HEK293T (cell line): ENCODE results near the gene IPO4.

Experiments used
- CTCF ChIA-PET: fragments of 350-600 bp; formaldehyde crosslinking; extraction: SDS; loops from one replicate; lab custom pipeline; 2021; ENCODE audit warnings: antibody characterized with exemption, inconsistent platforms; lab: Yijun Ruan, JAX
- POLR2A ChIA-PET: fragments of 350-600 bp; formaldehyde crosslinking; extraction: SDS; loops from one replicate; lab custom pipeline; 2020; ENCODE audit warnings: antibody characterized with exemption, inconsistent platforms; lab: Yijun Ruan, JAX
- DNase-seq: peaks from one replicate; pipeline ENCODE4 v3.0.0; 2012; ENCODE audit warnings: mixed read lengths; ENCODE audit errors: extremely low spot score
- ARNT ChIP-seq: fragments of 450-650 bp; IDR thresholded peaks from 2 replicates; pipeline ENCODE4 v1.6.1; 2017; ENCODE audit warnings: mild to moderate bottlenecking
- BHLHE40 ChIP-seq: fragments of 450-650 bp; IDR thresholded peaks from 2 replicates; pipeline ENCODE4 v1.6.1; 2016; ENCODE audit warnings: mild to moderate bottlenecking, moderate library complexity, borderline replicate concordance
- CTBP1 ChIP-seq: fragments of 450-650 bp; IDR thresholded peaks from 2 replicates; pipeline ENCODE4 v1.6.1; 2016; ENCODE audit warnings: borderline replicate concordance
- ELF4 ChIP-seq: fragments of 450-650 bp; IDR thresholded peaks from 2 replicates; pipeline ENCODE4 v1.6.1; 2017; ENCODE audit warnings: antibody characterized with exemption
- FOXA1 ChIP-seq: fragments of 450-650 bp; IDR thresholded peaks from 2 replicates; pipeline ENCODE4 v1.6.1; 2016; ENCODE audit warnings: mild to moderate bottlenecking
- FOXK2 ChIP-seq: fragments of 450-650 bp; IDR thresholded peaks from 2 replicates; pipeline ENCODE4 v1.6.1; 2016; ENCODE audit warnings: mild to moderate bottlenecking
- FOXM1 ChIP-seq: fragments of 450-650 bp; IDR thresholded peaks from 2 replicates; pipeline ENCODE4 v1.6.1; 2017; ENCODE audit warnings: mild to moderate bottlenecking, borderline replicate concordance
- HDGF ChIP-seq: fragments of 450-650 bp; IDR thresholded peaks from 2 replicates; pipeline ENCODE4 v1.6.1; 2017; ENCODE audit warnings: antibody characterized with exemption, borderline replicate concordance
- L3MBTL2 ChIP-seq: fragments of 450-650 bp; conservative IDR thresholded peaks from 2 replicates; pipeline ENCODE4 v1.6.1; 2016; ENCODE audit warnings: mild to moderate bottlenecking
- LEF1 ChIP-seq: fragments of 450-650 bp; IDR thresholded peaks from 2 replicates; pipeline ENCODE4 v1.6.1; 2017; ENCODE audit warnings: mild to moderate bottlenecking, borderline replicate concordance
- NFRKB ChIP-seq: fragments of 450-650 bp; IDR thresholded peaks from 2 replicates; pipeline ENCODE4 v1.6.1; 2016; ENCODE audit warnings: mild to moderate bottlenecking, moderate library complexity
- PKNOX1 ChIP-seq: fragments of 450-650 bp; IDR thresholded peaks from 2 replicates; pipeline ENCODE4 v1.6.1; 2016
- SP1 ChIP-seq: fragments of 450-650 bp; IDR thresholded peaks from 2 replicates; pipeline ENCODE4 v1.6.1; 2017
- SUZ12 ChIP-seq: fragments of 450-650 bp; IDR thresholded peaks from 2 replicates; pipeline ENCODE4 v1.6.1; 2016; ENCODE audit warnings: mild to moderate bottlenecking
- TARDBP ChIP-seq: fragments of 450-650 bp; IDR thresholded peaks from 2 replicates; pipeline ENCODE4 v1.6.1; 2016
- ZNF384 ChIP-seq: fragments of 450-650 bp; IDR thresholded peaks from 2 replicates; pipeline ENCODE4 v1.6.1; 2016

The IPO4 gene

DNA sequence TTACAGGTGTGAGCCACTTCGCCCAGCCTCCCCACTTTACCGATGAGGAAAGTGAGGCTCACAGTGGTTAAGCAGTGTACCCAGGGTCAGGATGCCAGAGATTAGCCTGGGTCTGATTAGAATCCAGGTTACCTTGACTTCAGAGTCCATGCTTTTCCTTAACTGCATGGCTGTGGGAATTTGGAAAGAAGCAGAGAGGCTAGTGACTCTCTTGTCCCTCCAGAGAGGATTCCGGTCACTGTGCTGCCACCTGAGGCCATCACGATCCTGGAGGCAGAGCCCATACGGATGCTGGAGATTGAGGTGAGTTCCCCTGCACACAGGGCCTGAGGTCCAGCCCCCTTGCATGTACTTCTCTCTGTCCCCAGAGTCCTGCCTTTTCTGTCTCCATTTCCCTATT is 12.0 kb downstream of the IPO4 start:
- no peak for DNase-seq
- POLR2A ChIA-PET: interaction anchor here (1.5 kb wide), 1 partner anchor 30 kb away, joined by 4 read pairs; the partner anchor contains the start of gene PSME2
- CTCF ChIA-PET: interaction anchor here (0.6 kb wide), 1 partner anchor 66 kb away, joined by 3 read pairs; no protein-coding TSS in a partner anchor
- TF ChIP-seq NFRKB (no peak), ARNT (no peak), ELF4 (no peak), HDGF (no peak), LEF1 (no peak), FOXM1 (no peak), CTBP1 (no peak), FOXK2 (no peak), TARDBP (no peak), SP1 (no peak), SUZ12 (no peak), ZNF384 (no peak), FOXA1 (no peak), BHLHE40 (no peak)

DNA sequence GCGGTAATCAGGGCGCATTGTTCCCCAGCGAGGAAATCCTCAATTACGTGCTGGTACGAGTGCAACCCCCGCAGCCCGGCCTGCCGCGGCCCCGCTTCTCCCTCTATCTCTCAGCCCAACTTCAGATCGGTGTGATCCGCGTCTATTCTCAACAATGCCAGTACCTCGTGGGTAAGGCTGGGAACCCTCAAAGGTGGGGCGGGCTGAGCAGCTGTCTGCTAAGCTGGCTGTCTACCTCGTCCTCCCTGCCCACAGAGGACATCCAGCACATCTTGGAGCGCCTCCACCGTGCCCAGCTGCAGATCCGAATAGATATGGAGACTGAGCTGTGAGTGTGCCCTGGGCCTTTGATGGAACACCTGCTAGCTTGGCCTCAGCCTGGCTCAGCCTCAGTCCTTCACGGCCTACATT is 15.7 kb downstream of the IPO4 start:
- no peak for TF ChIP-seq FOXM1
- TF ChIP-seq BHLHE40: no peak
- no peak for TF ChIP-seq ARNT
- TF ChIP-seq FOXK2: no peak
- no peak for TF ChIP-seq L3MBTL2
- TF ChIP-seq HDGF: no peak
- TF ChIP-seq LEF1: no peak
- TF ChIP-seq TARDBP: no peak
- DNase-seq: no peak
- CTCF ChIA-PET: interaction anchor here (0.6 to 1.5 kb wide), 2 partner anchors 11 to 29 kb away, joined by 3 to 4 read pairs; partner anchors contain the start of gene IRF9
- POLR2A ChIA-PET: interaction anchor here (1.2 kb wide), 1 partner anchor 12 kb away, joined by 3 read pairs; the partner anchor contains the start of gene IRF9

DNA sequence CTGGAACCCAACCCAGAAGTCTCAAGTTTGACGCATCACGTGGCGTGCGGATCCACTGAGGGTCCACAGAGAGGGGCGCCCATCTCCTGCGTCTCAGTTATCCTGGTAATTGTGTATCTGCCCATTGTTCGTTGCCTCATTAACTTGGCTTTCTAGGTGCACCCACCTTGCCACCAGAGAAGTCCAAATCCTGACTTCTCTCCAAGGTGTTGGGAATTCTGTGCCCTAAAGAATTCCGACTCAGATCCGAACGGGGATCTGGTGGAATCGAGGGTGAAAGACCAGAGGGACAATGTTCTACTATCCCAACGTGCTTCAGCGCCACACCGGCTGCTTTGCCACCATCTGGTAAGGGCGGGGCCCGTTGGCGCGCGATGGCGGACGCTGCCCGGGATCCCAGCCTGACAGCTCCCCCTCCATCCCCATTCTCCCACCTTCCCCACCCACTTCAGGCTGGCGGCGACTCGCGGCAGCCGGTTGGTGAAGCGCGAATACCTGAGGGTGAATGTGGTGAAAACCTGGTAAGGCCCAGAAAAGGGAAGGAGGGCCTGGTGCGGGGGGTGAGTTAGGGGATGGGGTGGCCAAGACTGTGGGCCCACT is 16.3 kb downstream of the IPO4 start:
- DNase-seq: no peak
- POLR2A ChIA-PET: no interaction called here
- TF ChIP-seq L3MBTL2 (no peak), ARNT (no peak), FOXM1 (no peak), NFRKB (no peak), BHLHE40 (no peak), ZNF384 (no peak), TARDBP (no peak), FOXA1 (no peak), HDGF (no peak), FOXK2 (no peak), ELF4 (no peak), SP1 (no peak), LEF1 (no peak)
- CTCF ChIA-PET: interaction anchor here (0.6 to 1.5 kb wide), 2 partner anchors 11 to 28 kb away, joined by 3 to 4 read pairs; partner anchors contain the start of gene IRF9

- no peak for DNase-seq
- CTCF ChIA-PET: interaction anchor here (1.5 kb wide), 1 partner anchor 10 kb away, joined by 4 read pairs; the partner anchor contains the start of gene IRF9
- TF ChIP-seq CTBP1: no peak
- no peak for TF ChIP-seq FOXA1
- TF ChIP-seq PKNOX1: no peak
- TF ChIP-seq ELF4: no peak
- TF ChIP-seq HDGF: no peak
- no peak for TF ChIP-seq LEF1
- no peak for TF ChIP-seq NFRKB
- POLR2A ChIA-PET: interaction anchor here (1.8 kb wide), 1 partner anchor 10 kb away, joined by 7 read pairs; the partner anchor contains the start of gene IRF9
These were observed 17.0 kb downstream of the IPO4 start, which contains the start of gene REC8 for GRCh38 chr14:24171422-24172260. Gene REC8, plus strand, starts transcription at chr14:24172080. Its CDS starts 473 bp downstream, at chr14:24172553.

DNA sequence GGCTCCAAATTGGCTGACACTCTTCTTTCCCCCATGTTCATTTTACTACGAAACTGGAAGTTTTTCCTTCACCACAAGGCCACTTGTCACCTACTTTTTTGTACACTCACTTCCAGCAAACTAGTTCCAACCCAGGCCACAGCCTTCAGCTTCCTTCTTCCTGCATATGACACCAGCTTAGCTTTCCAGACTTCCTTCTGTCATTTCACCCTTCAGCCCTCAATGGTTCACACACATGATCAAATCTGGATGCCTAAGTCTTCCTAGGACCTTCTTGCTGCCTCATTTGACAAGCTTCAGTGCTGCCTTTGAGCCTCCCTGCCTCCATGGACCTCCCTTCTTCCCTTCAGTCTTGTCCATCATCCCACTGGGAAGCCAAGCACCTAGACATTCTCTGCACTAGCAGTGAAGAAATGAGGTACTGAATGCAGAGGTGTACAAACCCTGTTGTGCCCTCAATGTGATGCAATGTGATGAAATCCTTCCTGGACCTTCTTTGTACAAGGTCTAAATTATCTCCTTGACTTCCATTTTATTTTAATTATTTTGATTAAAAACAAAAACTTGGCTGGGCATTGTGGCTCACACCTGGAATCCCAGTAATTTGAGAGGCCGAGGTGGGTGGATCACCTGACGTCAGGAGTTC is 21.0 kb downstream of the IPO4 start:
- no peak for TF ChIP-seq ZNF384
- no peak for TF ChIP-seq HDGF
- TF ChIP-seq PKNOX1: no peak
- TF ChIP-seq ELF4: no peak
- no peak for TF ChIP-seq SP1
- TF ChIP-seq FOXA1: no peak
- TF ChIP-seq ARNT: no peak
- TF ChIP-seq FOXK2: no peak
- no peak for TF ChIP-seq TARDBP
- no peak for TF ChIP-seq SUZ12
- TF ChIP-seq NFRKB: no peak
- TF ChIP-seq L3MBTL2: no peak
- no peak for TF ChIP-seq BHLHE40
- TF ChIP-seq LEF1: no peak
- TF ChIP-seq FOXM1: no peak
- no peak for TF ChIP-seq CTBP1
- ChIA-PET POLR2A (no interaction called here), CTCF (no interaction called here)
- DNase-seq: no peak
